ENCODE results near the gene TGM5.
A peak's percentile ranks its signal among the peaks of the same experiment; 100 is the strongest.
"Not testable (repeated sequence)": the region's sequence is repeated elsewhere in the genome, so short reads cannot be mapped to it uniquely, and the experiment has no call there.

TGM5 gene

GRCh38 chr15:43244092-43244491 lies 22.6 kb downstream of the TGM5 start:
- no peak for DNase-seq

- no peak for DNase-seq
These were observed 23.6 kb downstream of the TGM5 start for GRCh38 chr15:43243020-43243645.

- no peak for DNase-seq
These were observed 24.1 kb downstream of the TGM5 start for GRCh38 chr15:43242616-43243015.

- DNase-seq = no peak
These were observed 25.6 kb downstream of the TGM5 start for GRCh38 chr15:43241100-43241499.

GRCh38 chr15:43239732-43240491 lies 26.8 kb downstream of the TGM5 start:
- no peak for DNase-seq

GRCh38 chr15:43238671-43239131 lies 28.0 kb downstream of the TGM5 start:
- DNase-seq = no peak

GRCh38 chr15:43237842-43238470 lies 28.8 kb downstream of the TGM5 start:
- DNase-seq = no peak

- no peak for DNase-seq
These were observed 31.2 kb downstream of the TGM5 start for GRCh38 chr15:43235536-43235935.

GRCh38 chr15:43232289-43232874 lies 34.3 kb downstream of the TGM5 start:
- DNase-seq = no peak

- no peak for DNase-seq
These were observed 36.0 kb downstream of the TGM5 start for GRCh38 chr15:43230640-43231115.

- no peak for DNase-seq
These were observed 36.8 kb downstream of the TGM5 start for GRCh38 chr15:43229977-43230376.

GRCh38 chr15:43226436-43227305 lies 40.1 kb downstream of the TGM5 start:
- DNase-seq = no peak

- DNase-seq = not testable (repeated sequence)
These were observed 40.8 kb downstream of the TGM5 start for GRCh38 chr15:43225950-43226255.

GRCh38 chr15:43225201-43225949 lies 41.4 kb downstream of the TGM5 start:
- peak; percentile 73 for DNase-seq

- DNase-seq = no peak
These were observed 45.3 kb downstream of the TGM5 start for GRCh38 chr15:43221422-43221821.

GRCh38 chr15:43220991-43221403 lies 45.7 kb downstream of the TGM5 start, which contains the start of gene EPB42:
Gene EPB42, minus strand, starts transcription at chr15:43221018. Its CDS starts 193 bp downstream, at chr15:43220825.
- DNase-seq = no peak

GRCh38 chr15:43219929-43220928 lies 46.5 kb downstream of the TGM5 start:
- DNase-seq = no peak

- DNase-seq = no peak
These were observed 47.6 kb downstream of the TGM5 start for GRCh38 chr15:43218908-43219706.

GRCh38 chr15:43215961-43216360 lies 50.8 kb downstream of the TGM5 start:
- no peak for DNase-seq

Data from 8988T (cell line).